ENCODE data around the gene EGR4.

EGR4 gene

DNA sequence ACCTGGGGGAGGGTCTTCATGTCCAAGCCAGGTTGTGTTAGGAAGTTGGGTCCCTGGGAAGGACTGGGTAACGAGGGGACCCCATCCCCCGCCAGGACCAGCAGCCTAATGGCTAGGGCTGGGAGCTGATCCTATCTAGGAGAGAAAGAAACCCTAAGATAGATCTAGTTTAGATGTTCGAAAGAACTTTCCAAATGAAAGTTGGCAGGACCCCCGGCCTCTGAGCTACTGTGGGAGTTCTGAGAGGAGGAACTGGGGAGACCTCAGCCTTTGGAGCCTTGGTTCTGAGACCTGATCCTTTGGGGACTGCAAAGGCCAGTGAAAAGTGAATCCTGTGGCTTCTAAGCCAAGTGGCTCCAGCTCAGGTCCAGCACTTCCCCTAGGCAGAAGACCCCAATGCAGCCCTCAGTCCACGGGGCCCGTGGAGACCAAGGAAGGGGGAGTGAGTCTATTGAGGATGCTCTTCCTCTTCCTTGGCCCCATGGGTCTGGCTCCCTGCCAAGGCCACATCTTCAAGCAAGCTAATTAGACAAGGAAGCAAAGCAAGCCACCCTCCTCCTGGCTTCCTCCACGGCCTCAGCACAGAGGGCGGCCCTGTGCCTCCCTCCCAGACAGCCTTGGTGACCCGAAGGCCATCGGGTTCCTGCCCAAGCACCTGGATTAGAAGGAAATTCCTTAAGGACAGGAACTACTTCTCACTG is 35.8 kb downstream of the EGR4 start:
- peaks cover 14% of the 10 kb centered on the region for H3K4me1 ChIP-seq (ENCODE audit: control insufficient read depth, low read length)
- H3K27me3 ChIP-seq (ENCODE audit: control insufficient read depth, low read length) = no peaks in the 10 kb centered on the region
- H3K79me2 ChIP-seq (ENCODE audit: control insufficient read depth, low read length) = no peaks in the 10 kb centered on the region
- H4K20me1 ChIP-seq (ENCODE audit: control insufficient read depth, insufficient read depth, low read depth, low read length) = no peaks in the 10 kb centered on the region
- no peak overlapping the region for H3K27ac ChIP-seq (ENCODE audit: low read depth, low read length)
- no peak overlapping the region for H3K4me3 ChIP-seq (ENCODE audit: low read length)
- no peak overlapping the region for H3K4me2 ChIP-seq (ENCODE audit: low read length)
- H3K9me2 ChIP-seq (replicated peaks; ENCODE audit: control insufficient read depth, low read length) = no peaks in the 10 kb centered on the region
- no peak for TF ChIP-seq EZH2phosphoT487 (IDR thresholded peaks at IDR 0.05; ENCODE audit: borderline replicate concordance, low read length)
- TF ChIP-seq, protein P1, sequence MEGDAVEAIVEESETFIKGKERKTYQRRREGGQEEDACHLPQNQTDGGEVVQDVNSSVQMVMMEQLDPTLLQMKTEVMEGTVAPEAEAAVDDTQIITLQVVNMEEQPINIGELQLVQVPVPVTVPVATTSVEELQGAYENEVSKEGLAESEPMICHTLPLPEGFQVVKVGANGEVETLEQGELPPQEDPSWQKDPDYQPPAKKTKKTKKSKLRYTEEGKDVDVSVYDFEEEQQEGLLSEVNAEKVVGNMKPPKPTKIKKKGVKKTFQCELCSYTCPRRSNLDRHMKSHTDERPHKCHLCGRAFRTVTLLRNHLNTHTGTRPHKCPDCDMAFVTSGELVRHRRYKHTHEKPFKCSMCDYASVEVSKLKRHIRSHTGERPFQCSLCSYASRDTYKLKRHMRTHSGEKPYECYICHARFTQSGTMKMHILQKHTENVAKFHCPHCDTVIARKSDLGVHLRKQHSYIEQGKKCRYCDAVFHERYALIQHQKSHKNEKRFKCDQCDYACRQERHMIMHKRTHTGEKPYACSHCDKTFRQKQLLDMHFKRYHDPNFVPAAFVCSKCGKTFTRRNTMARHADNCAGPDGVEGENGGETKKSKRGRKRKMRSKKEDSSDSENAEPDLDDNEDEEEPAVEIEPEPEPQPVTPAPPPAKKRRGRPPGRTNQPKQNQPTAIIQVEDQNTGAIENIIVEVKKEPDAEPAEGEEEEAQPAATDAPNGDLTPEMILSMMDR (IDR thresholded peaks at IDR 0.05; ENCODE audit: low read depth, low read length, poor library complexity, severe bottlenecking) = no peak
- peaks cover 21% of the 10 kb centered on the region for H3F3A ChIP-seq (ENCODE audit: control insufficient read depth, insufficient read depth)
- no peaks in the 10 kb centered on the region for H3K9me3 ChIP-seq (ENCODE audit: control insufficient read depth, insufficient read depth, low read length)
- peaks cover 86% of the 10 kb centered on the region for H3K36me3 ChIP-seq (ENCODE audit: control insufficient read depth, low read length)

DNA sequence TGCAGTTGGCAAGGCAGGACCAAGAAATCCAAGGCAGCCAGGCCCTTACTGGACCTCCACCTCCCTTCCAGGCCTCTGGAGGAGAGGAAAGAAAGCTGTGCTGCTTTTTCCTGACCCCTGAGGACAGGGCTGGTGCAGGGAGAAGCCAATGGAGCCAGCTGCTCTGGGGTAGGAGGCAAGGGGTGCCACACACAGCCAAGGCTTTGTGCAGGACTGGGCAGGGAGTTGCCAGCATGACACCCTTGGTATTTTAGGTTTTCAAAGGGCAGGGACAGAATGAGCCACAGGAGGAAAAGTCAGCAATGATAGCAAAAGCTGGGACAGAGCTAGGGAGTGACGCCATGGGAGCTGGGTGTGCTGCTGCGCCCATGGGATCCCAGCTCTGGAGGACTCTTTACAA is 36.3 kb downstream of the EGR4 start:
- Histone ChIP-seq H4K20me1 (ENCODE audit: control insufficient read depth, insufficient read depth, low read depth, low read length) (no peaks in the 10 kb centered on the region), H3K27me3 (ENCODE audit: control insufficient read depth, low read length) (no peaks in the 10 kb centered on the region), H3K4me1 (ENCODE audit: control insufficient read depth, low read length) (peaks cover 14% of the 10 kb centered on the region), H3K27ac (ENCODE audit: low read depth, low read length) (no peak overlapping the region), H3K4me2 (ENCODE audit: low read length) (no peak overlapping the region), H3F3A (ENCODE audit: control insufficient read depth, insufficient read depth) (peaks cover 27% of the 10 kb centered on the region), H3K36me3 (ENCODE audit: control insufficient read depth, low read length) (peaks cover 87% of the 10 kb centered on the region), H3K9me3 (ENCODE audit: control insufficient read depth, insufficient read depth, low read length) (no peaks in the 10 kb centered on the region), H3K4me3 (ENCODE audit: low read length) (no peak overlapping the region), H3K79me2 (ENCODE audit: control insufficient read depth, low read length) (no peaks in the 10 kb centered on the region), H3K9me2 (replicated peaks; ENCODE audit: control insufficient read depth, low read length) (no peaks in the 10 kb centered on the region)
- TF ChIP-seq EZH2phosphoT487 (IDR thresholded peaks at IDR 0.05; ENCODE audit: borderline replicate concordance, low read length) = no peak
- TF ChIP-seq, protein P1 (IDR thresholded peaks at IDR 0.05; ENCODE audit: low read depth, low read length, poor library complexity, severe bottlenecking) = no peak

DNA sequence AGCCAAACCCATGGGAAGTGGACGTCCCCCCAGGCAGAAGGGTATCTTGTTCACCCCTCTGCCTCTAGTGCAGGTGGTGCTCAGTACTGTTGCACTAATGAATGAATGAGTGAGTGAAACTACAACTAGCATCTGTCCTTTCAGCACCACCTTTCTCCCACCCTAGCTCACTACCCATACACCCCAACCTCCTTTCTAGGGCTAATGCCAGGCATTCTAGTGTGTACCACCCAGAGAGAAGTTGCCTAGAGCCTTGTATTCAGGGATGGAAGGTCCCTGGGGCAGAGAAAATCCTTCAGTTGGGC is 36.8 kb downstream of the EGR4 start:
- no peak overlapping the region for H3K4me2 ChIP-seq (ENCODE audit: low read length)
- H3F3A ChIP-seq (ENCODE audit: control insufficient read depth, insufficient read depth) = peaks cover 30% of the 10 kb centered on the region
- no peak overlapping the region for H3K4me3 ChIP-seq (ENCODE audit: low read length)
- H3K4me1 ChIP-seq (ENCODE audit: control insufficient read depth, low read length) = peaks cover 14% of the 10 kb centered on the region
- H3K36me3 ChIP-seq (ENCODE audit: control insufficient read depth, low read length) = peaks cover 89% of the 10 kb centered on the region
- no peaks in the 10 kb centered on the region for H3K9me2 ChIP-seq (replicated peaks; ENCODE audit: control insufficient read depth, low read length)
- no peaks in the 10 kb centered on the region for H4K20me1 ChIP-seq (ENCODE audit: control insufficient read depth, insufficient read depth, low read depth, low read length)
- no peaks in the 10 kb centered on the region for H3K79me2 ChIP-seq (ENCODE audit: control insufficient read depth, low read length)
- no peak overlapping the region for H3K27ac ChIP-seq (ENCODE audit: low read depth, low read length)
- TF ChIP-seq, protein P1 (IDR thresholded peaks at IDR 0.05; ENCODE audit: low read depth, low read length, poor library complexity, severe bottlenecking) = no peak
- no peak for TF ChIP-seq EZH2phosphoT487 (IDR thresholded peaks at IDR 0.05; ENCODE audit: borderline replicate concordance, low read length)
- H3K9me3 ChIP-seq (ENCODE audit: control insufficient read depth, insufficient read depth, low read length) = no peaks in the 10 kb centered on the region
- no peaks in the 10 kb centered on the region for H3K27me3 ChIP-seq (ENCODE audit: control insufficient read depth, low read length)
